Mesenchymal stem cell (in vitro differentiated cells and primary cell): ENCODE results near the gene SDHAF2.

ENCODE experiments used
- DNase-seq: peaks from one replicate; pipeline ENCODE4 v3.0.0-alpha.2; 2013
- H2AFZ ChIP-seq: one replicate; pipeline ENCODE4 v1.6.1; 2013; ENCODE audit warnings: low read depth, mild to moderate bottlenecking, control low read depth, inconsistent platforms, low read length, moderate library complexity
- H2AK5ac ChIP-seq: 2 replicates; pipeline ENCODE4 v1.6.1; 2013; ENCODE audit warnings: low read length, moderate library complexity, mild to moderate bottlenecking, inconsistent platforms; ENCODE audit not compliant: severe bottlenecking
- H2BK120ac ChIP-seq: one replicate; pipeline ENCODE4 v1.6.1; 2013; ENCODE audit warnings: low read depth, mild to moderate bottlenecking, inconsistent platforms, low read length, moderate library complexity
- H2BK12ac ChIP-seq, 2 experiments: one replicate each; pipeline ENCODE4 v1.6.1; 2013; ENCODE audit warnings: inconsistent platforms in 2 of 2, low read length in 2 of 2, mild to moderate bottlenecking in 2 of 2, moderate library complexity in 2 of 2, control low read depth in 1 of 2
- H2BK15ac ChIP-seq: one replicate; pipeline ENCODE4 v1.6.1; 2013; ENCODE audit warnings: mild to moderate bottlenecking, low read depth, inconsistent platforms; ENCODE audit not compliant: poor library complexity, severe bottlenecking
- H2BK5ac ChIP-seq: 2 replicates; pipeline ENCODE4 v1.6.1; 2013; ENCODE audit warnings: low read depth, mild to moderate bottlenecking, low read length, control low read depth, inconsistent platforms; ENCODE audit not compliant: poor library complexity, severe bottlenecking
- H3K14ac ChIP-seq, 2 experiments: one replicate each; pipeline ENCODE4 v1.6.1; 2013; ENCODE audit warnings: inconsistent platforms in 2 of 2, low read length in 2 of 2, control low read depth in 1 of 2, mild to moderate bottlenecking in 1 of 2, moderate library complexity in 1 of 2
- H3K18ac ChIP-seq, 2 experiments: one replicate each; pipeline ENCODE4 v1.6.1; 2013; ENCODE audit warnings: inconsistent platforms in 2 of 2, low read length in 2 of 2, control low read depth in 1 of 2, low read depth in 1 of 2, mild to moderate bottlenecking in 1 of 2
- H3K23ac ChIP-seq, 2 experiments: one replicate each; pipeline ENCODE4 v1.6.1; 2013; ENCODE audit warnings: inconsistent platforms in 2 of 2, low read length in 2 of 2, mild to moderate bottlenecking in 2 of 2, moderate library complexity in 2 of 2, control low read depth in 1 of 2
- H3K27ac ChIP-seq: 2 replicates; pipeline ENCODE4 v1.5.1; 2013; ENCODE audit warnings: mild to moderate bottlenecking, moderate library complexity, low read length, control low read depth, inconsistent platforms; ENCODE audit not compliant: poor library complexity, severe bottlenecking
- H3K27me3 ChIP-seq, 2 experiments: 2 replicates each; pipeline versions ENCODE4 v1.6.1 to v1.7.0; 2013; ENCODE audit warnings: low read length in 2 of 2, mild to moderate bottlenecking in 2 of 2, moderate library complexity in 2 of 2, control low read depth in 1 of 2, inconsistent platforms in 1 of 2; ENCODE audit not compliant: control insufficient read depth in 1 of 2, insufficient read depth in 1 of 2
- H3K36me3 ChIP-seq, 2 experiments: 2 replicates each; pipeline versions ENCODE4 v1.6.1 to v1.7.0; 2013; ENCODE audit warnings: low read length in 2 of 2, control low read depth in 1 of 2, inconsistent platforms in 1 of 2, low read depth in 1 of 2, mild to moderate bottlenecking in 1 of 2; ENCODE audit not compliant: insufficient read depth in 2 of 2, control insufficient read depth in 1 of 2
- H3K4ac ChIP-seq, 2 experiments: one replicate each; pipeline ENCODE4 v1.6.1; 2013; ENCODE audit warnings: inconsistent platforms in 2 of 2, low read length in 2 of 2, mild to moderate bottlenecking in 2 of 2, moderate library complexity in 2 of 2, control low read depth in 1 of 2, low read depth in 1 of 2
- H3K4me1 ChIP-seq: 2 replicates; pipeline ENCODE4 v1.6.1; 2013; ENCODE audit warnings: low read depth, low read length, control low read depth; ENCODE audit not compliant: control insufficient read depth, insufficient read depth
- H3K4me2 ChIP-seq: 2 replicates; pipeline ENCODE4 v1.6.1; 2013; ENCODE audit warnings: low read length, mild to moderate bottlenecking, inconsistent platforms; ENCODE audit not compliant: poor library complexity, severe bottlenecking
- H3K4me3 ChIP-seq, 2 experiments: 2 replicates each; pipeline versions ENCODE4 v1.5.1 to v1.7.0; 2013; ENCODE audit warnings: low read length in 2 of 2, mild to moderate bottlenecking in 2 of 2, control low read depth in 1 of 2, low read depth in 1 of 2; ENCODE audit not compliant: insufficient read depth in 1 of 2
- H3K79me1 ChIP-seq: replicated peaks from 2 replicates; pipeline ENCODE4 v1.6.1; 2013; ENCODE audit warnings: mild to moderate bottlenecking, control low read depth, low read length, inconsistent platforms; ENCODE audit not compliant: poor library complexity, severe bottlenecking
- H3K9ac ChIP-seq: 2 replicates; pipeline ENCODE4 v1.7.0; 2013; ENCODE audit warnings: mild to moderate bottlenecking, low read length, moderate library complexity
- H3K9me3 ChIP-seq: 2 replicates; pipeline ENCODE4 v1.7.0; 2013; ENCODE audit warnings: mild to moderate bottlenecking, low read length; ENCODE audit not compliant: control insufficient read depth
- H4K8ac ChIP-seq: one replicate; pipeline ENCODE4 v1.6.1; 2013; ENCODE audit warnings: inconsistent platforms, mild to moderate bottlenecking, low read length, moderate library complexity
- H4K91ac ChIP-seq: one replicate; pipeline ENCODE4 v1.6.1; 2013; ENCODE audit warnings: mild to moderate bottlenecking, low read length, inconsistent platforms
- WGBS: methylation state at CpG from one replicate; pipeline ENCODE4 v1.1.7; 2013; ENCODE audit warnings: mixed read lengths; 5-methylcytosine and 5-hydroxymethylcytosine counted together

Gene SDHAF2

DNA sequence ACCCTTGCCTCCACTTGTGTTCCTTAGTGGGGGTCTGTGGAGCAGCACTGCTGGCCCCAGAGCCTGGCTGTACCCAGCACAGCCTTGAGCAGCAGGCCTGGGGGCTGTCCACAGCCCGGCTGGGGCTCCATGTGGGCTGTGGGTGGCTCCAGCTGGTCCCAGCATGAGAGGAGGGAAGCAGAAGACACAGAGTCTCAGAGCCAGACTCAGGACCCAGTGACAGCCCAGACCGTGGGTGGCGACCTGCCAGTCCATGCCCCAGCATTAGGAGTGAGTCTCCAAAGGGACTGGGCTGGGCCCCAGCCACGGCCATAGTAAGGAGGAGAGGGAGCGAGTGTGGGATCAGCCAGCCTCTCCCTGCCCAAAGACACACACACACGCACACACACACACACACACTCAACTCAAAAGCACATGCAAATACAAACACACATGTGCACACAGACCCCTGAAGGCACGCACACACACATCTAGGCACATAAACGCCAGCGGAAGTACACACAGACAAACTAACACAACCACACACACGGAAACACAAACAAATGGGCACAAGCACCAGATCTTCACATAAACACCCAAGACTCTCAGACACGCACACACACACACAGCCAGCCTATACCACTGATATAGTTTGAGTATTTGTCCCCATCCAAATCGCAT lies 61.9 kb downstream of the SDHAF2 start:
- WGBS: 83% methylated on average over 12 of the region's 12 CpGs
- no peak overlapping the region for H3K18ac ChIP-seq
- H2BK12ac ChIP-seq: no peak overlapping the region
- H2AK5ac ChIP-seq: no peak overlapping the region
- peaks cover 21 to 31% of the 10 kb centered on the region in 2 experiments for H3K27me3 ChIP-seq
- no peaks in the 10 kb centered on the region for H3K36me3 ChIP-seq
- H3K4me3 ChIP-seq: no peak overlapping the region
- no peak overlapping the region for H2BK5ac ChIP-seq
- H3K4me1 ChIP-seq: peaks cover 10% of the 10 kb centered on the region
- no peak overlapping the region for H3K14ac ChIP-seq
- H3K23ac ChIP-seq: no peak overlapping the region
- H3K9ac ChIP-seq: no peak overlapping the region
- DNase-seq: no peak
- no peak overlapping the region for H3K4me2 ChIP-seq
- H3K79me1 ChIP-seq: no peaks in the 10 kb centered on the region
- H2AFZ ChIP-seq: no peak overlapping the region
- H3K9me3 ChIP-seq: no peaks in the 10 kb centered on the region
- H2BK120ac ChIP-seq: no peak overlapping the region
- H3K27ac ChIP-seq: no peak overlapping the region
- no peak overlapping the region for H4K8ac ChIP-seq
- H4K91ac ChIP-seq: no peak overlapping the region
- no peak overlapping the region for H3K4ac ChIP-seq
- H2BK15ac ChIP-seq: no peak overlapping the region

DNA sequence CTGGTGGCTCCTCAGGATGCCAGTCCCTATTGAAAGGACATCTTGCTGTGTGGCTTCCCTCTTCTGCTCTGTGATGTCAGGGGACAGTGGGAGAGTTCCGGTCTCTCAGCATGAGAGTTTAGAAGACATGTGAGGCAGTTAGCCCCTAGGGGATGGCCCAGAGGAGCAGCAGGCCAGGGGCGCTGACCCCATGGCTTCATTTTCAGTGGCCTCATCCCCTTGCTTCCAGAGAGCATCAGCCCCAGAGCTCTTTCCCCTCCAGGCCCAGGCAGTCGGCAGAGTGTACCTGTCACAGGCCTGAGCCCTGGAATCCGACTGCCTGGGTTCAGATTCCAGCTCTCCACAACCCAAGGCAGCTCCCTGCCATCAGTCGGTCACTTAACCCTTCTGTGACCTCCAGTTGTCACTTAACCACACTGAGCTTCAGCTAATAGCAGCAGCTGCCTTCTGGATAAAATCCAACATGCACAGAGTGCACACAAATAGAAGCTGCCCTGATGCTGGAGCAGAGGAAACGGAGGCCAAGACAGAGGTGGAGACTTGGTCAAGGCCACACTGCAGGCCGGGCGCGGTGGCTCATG lies 64.5 kb downstream of the SDHAF2 start:
- H2BK12ac ChIP-seq: no peak overlapping the region
- no peak overlapping the region for H3K9ac ChIP-seq
- no peak overlapping the region for H2BK15ac ChIP-seq
- H2BK120ac ChIP-seq: no peak overlapping the region
- no peak overlapping the region for H4K91ac ChIP-seq
- no peak overlapping the region for H3K4me3 ChIP-seq
- H3K4ac ChIP-seq: no peak overlapping the region
- H3K4me2 ChIP-seq: no peak overlapping the region
- peaks cover 19 to 30% of the 10 kb centered on the region in 2 experiments for H3K27me3 ChIP-seq
- no peak overlapping the region for H2AFZ ChIP-seq
- DNase-seq: no peak
- H3K18ac ChIP-seq: no peak overlapping the region
- no peaks in the 10 kb centered on the region for H3K9me3 ChIP-seq
- no peaks in the 10 kb centered on the region for H3K36me3 ChIP-seq
- no peaks in the 10 kb centered on the region for H3K79me1 ChIP-seq
- H4K8ac ChIP-seq: no peak overlapping the region
- H3K14ac ChIP-seq: no peak overlapping the region
- no peak overlapping the region for H2BK5ac ChIP-seq
- peaks cover 2% of the 10 kb centered on the region for H3K4me1 ChIP-seq
- no peak overlapping the region for H3K27ac ChIP-seq
- H2AK5ac ChIP-seq: no peak overlapping the region
- whole genome bisulfite sequencing: 60% methylated on average over 8 of the region's 9 CpGs
- no peak overlapping the region for H3K23ac ChIP-seq

GRCh38 chr11:61495801-61496601 lies 66.1 kb downstream of the SDHAF2 start:
- Histone ChIP-seq H3K36me3 (no peaks in the 10 kb centered on the region), H3K27ac (no peak overlapping the region), H3K18ac (no peak overlapping the region), H3K23ac (no peak overlapping the region), H3K14ac (no peak overlapping the region), H4K91ac (no peak overlapping the region), H3K79me1 (no peaks in the 10 kb centered on the region), H3K4me2 (no peak overlapping the region), H3K27me3 (peaks cover 22 to 38% of the 10 kb centered on the region in 2 experiments), H2BK15ac (no peak overlapping the region), H2BK120ac (no peak overlapping the region), H2AFZ (no peak overlapping the region), H3K4me1 (no peaks in the 10 kb centered on the region), H2BK5ac (no peak overlapping the region), H3K4ac (no peak overlapping the region), H2AK5ac (no peak overlapping the region), H2BK12ac (no peak overlapping the region), H3K9ac (no peak overlapping the region), H3K4me3 (no peak overlapping the region), H4K8ac (no peak overlapping the region), H3K9me3 (no peaks in the 10 kb centered on the region)
- no peak for DNase-seq
- WGBS: 85% methylated on average over 26 of the region's 26 CpGs
